ENCODE results near the gene SLC7A7. TPM values are rescaled to one million over a fixed set of nuclear protein-coding genes. Genes with fewer than 3 reads are reported as not detected.

SLC7A7 gene
- total and polyA plus RNA-seq, 9 of the 15 experiments (the other 6 are each of a cell fraction or from before 2014, with no cell fraction given) = 0.07 to 0.68 (median 0.41) TPM

- no peak for TF ChIP-seq ZBTB5 (IDR thresholded peaks at IDR 0.05)
- TF ChIP-seq E2F3 (CRISPR knock-in tag; IDR thresholded peaks at IDR 0.05) = no peak
- TF ChIP-seq ELK1 (CRISPR knock-in tag; IDR thresholded peaks at IDR 0.05) = no peak
- TF ChIP-seq PTTG1 (tag; IDR thresholded peaks at IDR 0.05; ENCODE audit: low read depth) = no peak
- no peak for TF ChIP-seq ETS2 (tag; IDR thresholded peaks at IDR 0.05; ENCODE audit: borderline replicate concordance, poor library complexity, severe bottlenecking)
- TF ChIP-seq KLF16 (IDR thresholded peaks at IDR 0.05) = no peak
- peak in 1 of 2 experiments; percentile 11; a peak in 2 of 4 replicates for TF ChIP-seq ZMIZ1 (IDR thresholded peaks at IDR 0.05; ENCODE audit: low read depth in 2 of 2, low read length in 2 of 2)
- no peak for TF ChIP-seq XRCC3 (IDR thresholded peaks at IDR 0.05)
- TF ChIP-seq AFF1 (IDR thresholded peaks at IDR 0.05; ENCODE audit: low read depth in 1 of 2, partially characterized antibody in 2 of 2) = no peak
- no peak for TF ChIP-seq E2F5 (CRISPR knock-in tag; IDR thresholded peaks at IDR 0.05)
- TF ChIP-seq CREB5 (CRISPR knock-in tag; IDR thresholded peaks at IDR 0.05) = no peak
- TF ChIP-seq POLR2AphosphoS2 (IDR thresholded peaks at IDR 0.05; ENCODE audit: low read length) = no peak
Measured at GRCh38 chr14:22766457-22767322, 48.5 kb downstream of the SLC7A7 start, which contains the start of gene OXA1L (continued).
